Activated CD4-positive, alpha-beta T cell treated with anti-CD3 and anti-CD28 coated beads, Interleukin-10, Interleukin-2, amounts not matched to agents 100 ng/mL and 50 ng/mL, durations not matched to agents 16 hours and 8 hours (primary cell): Measurements from ENCODE around the gene ARHGAP9.
A peak's percentile ranks its signal among the peaks of the same experiment; 100 is the strongest.
"Not testable (repeated sequence)": the region's sequence is repeated elsewhere in the genome, so short reads cannot be mapped to it uniquely, and the experiment has no call there.

Experiments used
- DNase-seq: peaks from one replicate; pipeline ENCODE4 v3.0.0-alpha.2; 2020

Gene ARHGAP9

GRCh38 chr12:57431654-57432188, 47.9 kb downstream of the ARHGAP9 start:
- no peak for DNase-seq

DNA sequence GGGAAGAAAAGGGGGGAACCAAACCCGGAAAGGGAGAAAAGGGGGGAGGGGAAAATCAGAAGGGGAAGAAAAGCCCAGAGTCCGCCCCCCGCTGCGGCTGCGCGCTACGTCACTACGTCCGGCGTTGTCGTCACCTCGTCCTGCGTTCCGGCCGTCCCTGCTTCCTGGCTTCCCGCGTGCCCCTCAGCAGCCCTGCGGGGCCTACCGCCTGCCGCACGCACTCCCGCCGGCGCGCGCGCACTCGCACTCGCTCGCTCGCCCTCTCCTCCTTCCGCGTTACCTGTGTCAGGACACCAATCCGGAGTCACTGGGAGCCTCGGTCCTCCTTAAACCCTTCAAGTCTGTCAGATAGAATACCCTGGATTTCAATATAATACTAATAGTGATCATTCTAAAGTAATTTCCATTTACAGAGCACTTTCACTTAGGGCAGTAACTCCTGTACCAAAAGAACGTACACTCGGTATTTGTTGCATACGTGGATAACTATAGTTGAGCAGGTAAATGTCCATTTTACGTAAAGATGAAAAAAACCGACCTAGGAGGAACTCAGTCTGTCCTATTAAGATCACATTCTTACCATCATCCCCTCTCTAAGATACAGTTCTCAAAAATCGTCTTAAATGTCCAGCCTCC, 48.6 kb downstream of the ARHGAP9 start, which contains the start of gene R3HDM2:
R3HDM2 (minus strand) TSS at position 113 of the 636 bp plus-strand sequence. CDS start 120,615 bp downstream, outside the sequence.
- peak; percentile 97 for DNase-seq

DNA sequence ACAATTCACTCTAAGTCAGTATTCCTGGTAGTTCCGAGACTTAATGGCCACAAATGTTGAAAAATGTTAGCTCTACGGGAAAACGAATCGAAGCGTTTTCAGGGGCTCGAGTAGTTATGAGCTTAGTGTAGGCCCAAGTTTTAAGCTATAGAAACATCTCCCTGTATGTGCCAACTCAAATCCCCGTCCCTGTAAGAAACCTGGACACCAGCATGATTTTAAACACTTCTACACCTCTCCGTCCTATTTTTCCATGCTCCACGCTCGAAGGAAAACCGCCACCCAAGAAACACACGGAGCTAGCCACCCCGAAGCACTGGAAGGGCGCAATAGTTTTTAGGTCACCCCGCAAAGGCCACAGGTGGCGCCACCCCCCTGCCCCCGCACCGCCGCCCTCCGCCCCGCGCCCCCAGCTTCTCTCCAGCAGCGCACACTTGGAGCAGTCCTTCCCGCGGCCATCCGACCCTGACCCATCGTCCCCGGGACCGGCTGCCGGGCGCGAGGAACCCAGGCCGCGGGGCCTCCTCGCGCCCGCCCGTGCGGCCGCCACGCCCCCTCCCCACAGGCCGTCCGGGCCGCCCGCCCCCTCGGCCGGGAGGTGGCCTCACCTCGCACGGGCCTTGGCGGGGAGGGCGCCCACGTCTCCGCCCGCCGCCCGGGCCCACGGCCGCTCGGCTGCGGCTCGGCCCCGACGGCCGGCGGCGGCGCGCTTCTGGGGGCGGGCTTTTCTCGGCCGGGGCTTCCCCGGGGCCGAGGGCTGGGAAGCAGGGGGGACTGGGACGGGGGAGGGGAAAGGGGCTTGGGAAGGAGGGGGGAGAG, 49.3 kb downstream of the ARHGAP9 start:
- DNase-seq, result no peak

DNA sequence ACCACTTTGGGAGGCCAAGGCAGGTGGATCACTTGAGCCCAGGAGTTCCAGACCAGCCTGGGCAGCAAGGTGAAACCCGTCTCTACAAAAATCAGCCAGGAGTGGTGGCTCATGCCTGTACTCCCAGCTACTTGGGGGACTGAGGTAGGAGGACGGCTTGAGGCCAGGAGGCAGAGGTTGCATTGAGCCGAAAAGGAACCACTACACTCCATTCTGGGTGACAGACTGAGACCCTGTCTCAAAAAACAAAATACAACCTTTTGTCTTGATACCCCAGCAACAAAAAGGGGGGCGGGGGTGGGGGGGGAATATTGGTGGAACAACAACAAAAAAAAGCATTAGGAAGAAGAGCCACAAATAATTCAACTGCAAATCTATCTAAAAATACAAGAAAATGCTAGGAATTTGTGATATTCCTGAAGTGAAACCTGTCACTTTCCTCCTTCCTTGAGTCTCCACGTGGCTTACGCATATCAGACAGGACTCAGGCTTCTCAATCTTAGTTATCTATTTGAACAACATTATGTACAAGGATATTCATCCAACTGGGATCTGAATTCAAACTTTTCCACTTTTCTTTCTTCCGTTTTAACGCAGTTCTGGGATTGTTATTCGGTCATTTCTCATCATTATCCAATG, 50.1 kb downstream of the ARHGAP9 start:
- no peak for DNase-seq

GRCh38 chr12:57428965-57429364, 50.7 kb downstream of the ARHGAP9 start:
- no peak for DNase-seq

- not testable (repeated sequence) for DNase-seq
Observed at GRCh38 chr12:57426948-57427347, 52.7 kb downstream of the ARHGAP9 start.
